Body of pancreas (tissue), 4 donors: Measurements from ENCODE around the gene EIF5B. TPM values are rescaled to one million over a fixed set of nuclear protein-coding genes. Genes with fewer than 3 reads are reported as not detected.

Experiments used
- ATAC-seq: fragments of 150-250 bp; one replicate; pipeline ENCODE4 v1.9.1; 2016
- DNase-seq, 4 donors: peaks; one replicate each; pipeline ENCODE4 v3.0.0-alpha.2; 2019
- H3K27ac ChIP-seq, 4 donors: fragments of 200-600 bp; sonication (generic); 1 replicate in 3 of 4; 2 replicates in 1 of 4; pipeline versions ENCODE4 v1.5.1 to v1.6.1; 2016 to 2019; ENCODE audit warnings: mild to moderate bottlenecking in 1 of 4, mixed read lengths in 1 of 4, moderate library complexity in 1 of 4
- H3K27me3 ChIP-seq, 2 donors: fragments of 200-600 bp; sonication (generic); one replicate each; pipeline ENCODE4 v1.6.0; 2016; ENCODE audit warnings: mild to moderate bottlenecking in 1 of 2
- H3K36me3 ChIP-seq, 2 donors: fragments of 200-600 bp; sonication (generic); replicated peaks in 1 of 2; 2 replicates each; pipeline ENCODE4 v1.5.1; 2016; ENCODE audit warnings: low read depth in 2 of 2; ENCODE audit not compliant: insufficient read depth in 1 of 2
- H3K4me1 ChIP-seq: fragments of 200-600 bp; sonication (generic); one replicate; pipeline ENCODE4 v1.6.0; 2016
- H3K4me3 ChIP-seq, 2 donors: fragments of 200-600 bp; sonication (generic); 1 replicate in 1 of 2; 2 replicates in 1 of 2; pipeline ENCODE4 v1.5.1; 2016 to 2019
- H3K9me3 ChIP-seq, 3 donors: fragments of 200-600 bp; sonication (generic); 1 replicate in 2 of 3; 2 replicates in 1 of 3; pipeline ENCODE4 v1.5.1; 2016
- CTCF ChIP-seq, 7 experiments: fragments of 450-650 bp in 4 of 7; fragments of 200-600 bp in 3 of 7; sonication (generic) in 3 of 7; IDR thresholded peaks; one replicate each; pipeline ENCODE4 v1.5.1; 2016 to 2019; ENCODE audit warnings: antibody characterized with exemption in 7 of 7
- POLR2A ChIP-seq, 3 donors: fragments of 450-650 bp; IDR thresholded peaks; one replicate each; pipeline ENCODE4 v1.6.1; 2016; ENCODE audit warnings: antibody characterized with exemption in 3 of 3, mild to moderate bottlenecking in 2 of 3
- WGBS, 2 donors: methylation state at CpG; one replicate each; pipeline ENCODE4 v1.1.5; 2017; 5-methylcytosine and 5-hydroxymethylcytosine counted together
- intact Hi-C: fragments of 100-400 bp; cut with DNase I; formaldehyde crosslinking; loops from one replicate; pipeline ENCODE4 v1.15.1; 2023
- total RNA-seq, 2 donors: library from RNA; depleted of rRNA; stranded (reverse); fragments of >200 nt; gene quantifications; one replicate each; pipeline ENCODE4 v1.1.0, GENCODE V29; 2016

The EIF5B gene
- total RNA-seq, 2 donors from 2014 or later, result 26.7 to 31.0 TPM

- intact Hi-C loops, result no loop called here
- H3K9me3 ChIP-seq, result no peaks in the 10 kb centered on the region
- ATAC-seq (no peak), DNase-seq (no peak)
- WGBS, 2 donors, result 91 to 95% methylated on average over 2 of the region's 2 CpGs
- H3K27ac ChIP-seq, result no peak overlapping the region
- H3K4me1 ChIP-seq, result no peaks in the 10 kb centered on the region
- H3K27me3 ChIP-seq, result no peaks in the 10 kb centered on the region
- TF ChIP-seq CTCF (IDR thresholded peaks at IDR 0.05), result no peak
- TF ChIP-seq POLR2A (IDR thresholded peaks at IDR 0.05), result no peak
- H3K4me3 ChIP-seq, result no peak overlapping the region
- H3K36me3 ChIP-seq, result peaks cover 0 to 23% of the 10 kb centered on the region in 2 donors
These were observed 45.0 kb downstream of the EIF5B start for GRCh38 chr2:99382143-99382542.

- H3K27ac ChIP-seq, result no peak overlapping the region
- TF ChIP-seq CTCF (IDR thresholded peaks at IDR 0.05) (no peak), POLR2A (IDR thresholded peaks at IDR 0.05) (no peak)
- no peak overlapping the region for H3K4me3 ChIP-seq
- H3K9me3 ChIP-seq, result no peaks in the 10 kb centered on the region
- H3K27me3 ChIP-seq, result no peaks in the 10 kb centered on the region
- peaks cover 9% of the 10 kb centered on the region for H3K4me1 ChIP-seq
- no peak for ATAC-seq
- intact Hi-C loops, result no loop called here
- DNase-seq, result no peak
- H3K36me3 ChIP-seq, result peaks cover 0 to 7% of the 10 kb centered on the region in 2 donors
- WGBS, 2 donors, result 98% methylated on average over 2 of the region's 2 CpGs
These were observed 48.8 kb downstream of the EIF5B start for GRCh38 chr2:99386011-99386410.

- ATAC-seq (no peak), DNase-seq (no peak)
- intact Hi-C loops, result no loop called here
- H3K27me3 ChIP-seq, result no peaks in the 10 kb centered on the region
- TF ChIP-seq CTCF (IDR thresholded peaks at IDR 0.05), result no peak
- TF ChIP-seq POLR2A (IDR thresholded peaks at IDR 0.05), result no peak
- peaks cover 15% of the 10 kb centered on the region for H3K4me1 ChIP-seq
- peaks cover 0 to 3% of the 10 kb centered on the region in 2 donors for H3K36me3 ChIP-seq
- H3K4me3 ChIP-seq, result no peak overlapping the region
- H3K9me3 ChIP-seq, result no peaks in the 10 kb centered on the region
- 51 to 65% methylated on average over 2 of the region's 2 CpGs for WGBS, 2 donors
- no peak overlapping the region for H3K27ac ChIP-seq
These were observed 51.7 kb downstream of the EIF5B start for GRCh38 chr2:99388892-99389291.

GRCh38 chr2:99389371-99389770, 52.2 kb downstream of the EIF5B start:
- TF ChIP-seq POLR2A (IDR thresholded peaks at IDR 0.05), result no peak
- no peak for TF ChIP-seq CTCF (IDR thresholded peaks at IDR 0.05)
- no peaks in the 10 kb centered on the region for H3K27me3 ChIP-seq
- peaks cover 15% of the 10 kb centered on the region for H3K4me1 ChIP-seq

GRCh38 chr2:99389946-99390345, 52.8 kb downstream of the EIF5B start:
- Histone ChIP-seq H3K9me3 (no peaks in the 10 kb centered on the region), H3K4me1 (peaks cover 15% of the 10 kb centered on the region), H3K27me3 (no peaks in the 10 kb centered on the region), H3K36me3 (peaks cover 0 to 12% of the 10 kb centered on the region in 2 donors), H3K27ac (no peak overlapping the region), H3K4me3 (no peak overlapping the region)
- DNase-seq (no peak), ATAC-seq (no peak)
- no peak for TF ChIP-seq CTCF (IDR thresholded peaks at IDR 0.05)
- no peak for TF ChIP-seq POLR2A (IDR thresholded peaks at IDR 0.05)
- WGBS, 2 donors, result 91 to 92% methylated on average over 3 of the region's 3 CpGs
- intact Hi-C loops, result no loop called here

More at GRCh38 chr2:99389371-99389770, 52.2 kb downstream of the EIF5B start:
- H3K36me3 ChIP-seq, result peaks cover 0 to 7% of the 10 kb centered on the region in 2 donors
- ATAC-seq (no peak), DNase-seq (no peak)
- H3K9me3 ChIP-seq, result no peaks in the 10 kb centered on the region
- intact Hi-C loops, result no loop called here
- no peak overlapping the region for H3K27ac ChIP-seq
- H3K4me3 ChIP-seq, result no peak overlapping the region
- 22 to 30% methylated on average over 2 of the region's 2 CpGs for WGBS, 2 donors
